HTR-8/SVneo (cell line): ENCODE measurements around the gene PAPOLG.

ENCODE experiments used
- DNase-seq: peaks from one replicate; pipeline ENCODE4 v3.0.0; 2011; ENCODE audit warnings: low spot score, mixed read lengths; ENCODE audit not compliant: insufficient read length
- FAIRE-seq: peaks from 2 replicates; lab custom pipeline; 2011; peaks lifted over from hg19 to GRCh38; lab: Jason Lieb, UNC

The PAPOLG gene

GRCh38 chr2:60756097-60757087 is at the start of gene PAPOLG:
Gene PAPOLG (plus strand): TSS chr2:60756268. CDS start chr2:60756479, 211 bp downstream.
- DNase-seq, result peak; percentile 95
- FAIRE-seq, result peak; percentile 62

- DNase-seq (peak; percentile 51), FAIRE-seq (no peak)
Observed at GRCh38 chr2:60707750-60708371, 48.2 kb upstream of the PAPOLG start.

GRCh38 chr2:60708630-60709320 is 47.3 kb upstream of the PAPOLG start:
- FAIRE-seq (no peak), DNase-seq (no peak)

GRCh38 chr2:60710707-60711106 is 45.4 kb upstream of the PAPOLG start:
- DNase-seq (no peak), FAIRE-seq (no peak)

GRCh38 chr2:60715561-60715960 is 40.5 kb upstream of the PAPOLG start:
- FAIRE-seq (no peak), DNase-seq (no peak)

- FAIRE-seq (no peak), DNase-seq (no peak)
Observed at GRCh38 chr2:60717691-60718090, 38.4 kb upstream of the PAPOLG start.

GRCh38 chr2:60719331-60719730 is 36.7 kb upstream of the PAPOLG start:
- no peak for FAIRE-seq
- DNase-seq, result no peak

GRCh38 chr2:60725466-60725865 is 30.6 kb upstream of the PAPOLG start:
- FAIRE-seq, result no peak

GRCh38 chr2:60728855-60729254 is 27.2 kb upstream of the PAPOLG start:
- FAIRE-seq (no peak), DNase-seq (no peak)

More at GRCh38 chr2:60725466-60725865, 30.6 kb upstream of the PAPOLG start:
- DNase-seq, result no peak

GRCh38 chr2:60735496-60736250 is 20.4 kb upstream of the PAPOLG start:
- no peak for FAIRE-seq
- DNase-seq, result no peak

GRCh38 chr2:60738679-60739078 is 17.4 kb upstream of the PAPOLG start:
- FAIRE-seq (no peak), DNase-seq (no peak)

GRCh38 chr2:60739156-60739555 is 16.9 kb upstream of the PAPOLG start:
- FAIRE-seq (no peak), DNase-seq (no peak)

GRCh38 chr2:60741576-60741975 is 14.5 kb upstream of the PAPOLG start:
- FAIRE-seq (no peak), DNase-seq (no peak)

- DNase-seq (no peak), FAIRE-seq (no peak)
Observed at GRCh38 chr2:60742419-60742818, 13.6 kb upstream of the PAPOLG start.

- FAIRE-seq (no peak), DNase-seq (no peak)
Observed at GRCh38 chr2:60745330-60745729, 10.7 kb upstream of the PAPOLG start.

- FAIRE-seq (no peak), DNase-seq (no peak)
Observed at GRCh38 chr2:60745761-60746160, 10.3 kb upstream of the PAPOLG start.

GRCh38 chr2:60746318-60746717 is 9.8 kb upstream of the PAPOLG start:
- no peak for FAIRE-seq
- no peak for DNase-seq

GRCh38 chr2:60759654-60760053 is 3.6 kb downstream of the PAPOLG start:
- FAIRE-seq, result no peak
- no peak for DNase-seq

GRCh38 chr2:60764736-60765534 is 8.9 kb downstream of the PAPOLG start:
- no peak for DNase-seq

More at GRCh38 chr2:60764736-60765534, 8.9 kb downstream of the PAPOLG start:
- no peak for FAIRE-seq
